Activated CD8-positive, alpha-beta T cell treated with anti-CD3 and anti-CD28 coated beads, Interleukin-2, amount 10 ng/mL, durations not matched to agents 7 days and 5 days (primary cell): ENCODE results near the gene RNF31. TPM values are rescaled to one million over a fixed set of nuclear protein-coding genes. Genes with fewer than 3 reads are reported as not detected.

ENCODE experiments used
- ATAC-seq: fragments of 150-1000 bp; cut with Tn5 transposase; one replicate; pipeline ENCODE4 v1.10.0; 2021; ENCODE audit warnings: moderate library complexity
- CTCF ChIA-PET: fragments of 350-600 bp; sonication (Branson Sonifier 250); formaldehyde crosslinking; loops from one replicate; lab custom pipeline; 2021; ENCODE audit warnings: antibody characterized with exemption; lab: Charles Lee
- POLR2A ChIA-PET: fragments of 350-600 bp; sonication (Branson Sonifier 250); formaldehyde crosslinking; loops from one replicate; lab custom pipeline; 2021; ENCODE audit warnings: antibody characterized with exemption; lab: Charles Lee
- DNase-seq: peaks from one replicate; pipeline ENCODE4 v3.0.0-alpha.2; 2020
- H3K27ac Mint-ChIP-seq: one replicate; pipeline ENCODE4 v1.8.0; 2021; ENCODE audit warnings: mild to moderate bottlenecking, mixed read lengths
- H3K27me3 Mint-ChIP-seq: one replicate; pipeline ENCODE4 v1.8.0; 2021; ENCODE audit warnings: low read depth, mixed read lengths
- H3K36me3 Mint-ChIP-seq: one replicate; pipeline ENCODE4 v1.8.0; 2021; ENCODE audit warnings: low read depth, mixed read lengths
- H3K4me1 Mint-ChIP-seq: one replicate; pipeline ENCODE4 v1.8.0; 2021; ENCODE audit warnings: low read depth, mixed read lengths
- H3K4me3 Mint-ChIP-seq: one replicate; pipeline ENCODE4 v1.8.0; 2021; ENCODE audit warnings: mild to moderate bottlenecking, mixed read lengths
- H3K9me3 Mint-ChIP-seq: one replicate; pipeline ENCODE4 v1.8.0; 2022; ENCODE audit warnings: mixed read lengths; ENCODE audit not compliant: insufficient read depth
- total RNA-seq, 2 experiments: library from RNA; stranded (reverse); gene quantifications; one replicate each; pipeline ENCODE4 v1.2.3, GENCODE V29; 2021

Gene RNF31
- total RNA-seq, 2 experiments from 2014 or later, result 123 to 142 TPM

- peaks cover 61% of the 10 kb centered on the region for H3K4me1 Mint-ChIP-seq
- no peaks in the 10 kb centered on the region for H3K9me3 Mint-ChIP-seq
- ATAC-seq, result no peak
- peak; percentile 36 for DNase-seq
- H3K27me3 Mint-ChIP-seq, result no peaks in the 10 kb centered on the region
- H3K4me3 Mint-ChIP-seq, result peak overlapping the region; percentile 88
- POLR2A ChIA-PET, result interaction anchor here (0.8 to 10.1 kb wide), 8 partner anchors 11 to 66 kb away, joined by 3 to 229 read pairs (median 13); partner anchors contain the start of genes CHMP4A, DCAF11, IPO4 and IRF9
- H3K36me3 Mint-ChIP-seq, result peaks cover 80% of the 10 kb centered on the region
- peak overlapping the region; percentile 92 for H3K27ac Mint-ChIP-seq
- CTCF ChIA-PET, result interaction anchor here (1.1 to 6.1 kb wide), 6 partner anchors 11 to 68 kb away, joined by 3 to 77 read pairs (median 24); partner anchors contain the start of genes DCAF11, IPO4, IRF9 and NRL
Measured at GRCh38 chr14:24147761-24148428, 597 bp downstream of the RNF31 start.

DNA sequence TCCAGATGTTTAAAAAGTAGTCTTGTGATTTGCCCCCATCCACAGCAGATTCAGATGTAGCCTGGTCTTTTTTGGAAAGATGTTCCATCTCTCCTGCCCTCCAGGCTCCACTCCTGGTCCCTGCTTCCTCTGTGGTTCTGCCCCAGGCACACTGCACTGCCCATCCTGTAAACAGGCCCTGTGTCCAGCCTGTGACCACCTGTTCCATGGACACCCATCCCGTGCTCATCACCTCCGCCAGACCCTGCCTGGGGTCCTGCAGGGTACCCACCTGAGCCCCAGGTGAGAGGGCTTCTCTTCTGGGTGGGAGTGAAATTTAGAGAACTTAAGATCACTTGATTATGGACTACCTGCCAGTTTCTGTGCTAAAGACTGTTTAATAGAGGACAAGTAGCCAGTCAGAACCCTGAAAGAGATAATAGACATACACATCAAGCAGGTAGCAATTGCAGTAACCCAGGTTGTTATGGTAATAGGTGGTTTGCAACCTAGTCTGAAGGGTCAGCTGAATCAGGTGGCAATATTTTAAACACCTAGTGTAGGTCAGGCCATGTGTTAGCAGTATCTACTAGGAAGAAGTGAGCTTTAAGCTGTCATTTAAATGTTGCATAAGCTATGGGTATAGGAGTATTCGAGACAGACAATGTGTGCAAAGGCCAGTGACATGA is 2.1 kb downstream of the RNF31 start:
- H3K4me3 Mint-ChIP-seq, result peak overlapping the region; percentile 88
- POLR2A ChIA-PET, result interaction anchor here (1.1 to 10.1 kb wide), 4 partner anchors 12 to 35 kb away, joined by 3 to 229 read pairs (median 52); partner anchors contain the start of genes DCAF11, IRF9, NRL and PSME1
- CTCF ChIA-PET, result interaction anchor here (1.0 to 6.1 kb wide), 5 partner anchors 11 to 91 kb away, joined by 3 to 77 read pairs (median 25); partner anchors contain the start of genes IRF9 and PSME1

GRCh38 chr14:24150061-24150460 is 2.8 kb downstream of the RNF31 start:
- ChIA-PET CTCF (interaction anchor here (1.0 to 3.4 kb wide), 3 partner anchors 11 to 92 kb away, joined by 3 to 35 read pairs (median 3); partner anchors contain the start of gene IRF9), POLR2A (interaction anchor here (1.1 to 10.1 kb wide), 3 partner anchors 13 to 39 kb away, joined by 3 to 229 read pairs (median 7); partner anchors contain the start of genes DCAF11, IPO4, IRF9 and NRL)
- Mint-ChIP-seq H3K4me1 (peaks cover 42% of the 10 kb centered on the region), H3K27me3 (no peaks in the 10 kb centered on the region), H3K36me3 (peaks cover 71% of the 10 kb centered on the region), H3K9me3 (no peaks in the 10 kb centered on the region), H3K27ac (peak overlapping the region; percentile 54), H3K4me3 (no peak overlapping the region)
- DNase-seq (no peak), ATAC-seq (no peak)

More for the DNA sequence above, 2.1 kb downstream of the RNF31 start:
- Mint-ChIP-seq H3K27ac (peak overlapping the region; percentile 57), H3K9me3 (no peaks in the 10 kb centered on the region), H3K4me1 (peaks cover 47% of the 10 kb centered on the region), H3K27me3 (no peaks in the 10 kb centered on the region), H3K36me3 (peaks cover 71% of the 10 kb centered on the region)
- no peak for DNase-seq
- no peak for ATAC-seq

- peak overlapping the region; percentile 54 for H3K27ac Mint-ChIP-seq
Measured at GRCh38 chr14:24150567-24150966, 3.3 kb downstream of the RNF31 start.

GRCh38 chr14:24150993-24151392 is 3.7 kb downstream of the RNF31 start:
- Mint-ChIP-seq H3K27me3 (no peaks in the 10 kb centered on the region), H3K4me1 (peaks cover 36% of the 10 kb centered on the region), H3K9me3 (no peaks in the 10 kb centered on the region), H3K4me3 (no peak overlapping the region), H3K27ac (no peak overlapping the region), H3K36me3 (peaks cover 70% of the 10 kb centered on the region)
- ChIA-PET CTCF (interaction anchor here (1.2 to 3.4 kb wide), 2 partner anchors 10 to 36 kb away, joined by 3 to 35 read pairs; partner anchors contain the start of gene IRF9), POLR2A (interaction anchor here (0.7 to 10.1 kb wide), 4 partner anchors 10 to 38 kb away, joined by 3 to 229 read pairs (median 6); partner anchors contain the start of genes EMC9, IPO4, IRF9 and PSME1)
- no peak for DNase-seq
- ATAC-seq, result no peak

More at GRCh38 chr14:24150567-24150966, 3.3 kb downstream of the RNF31 start:
- POLR2A ChIA-PET, result interaction anchor here (0.7 to 10.1 kb wide), 4 partner anchors 9 to 38 kb away, joined by 3 to 229 read pairs (median 6); partner anchors contain the start of genes EMC9, IPO4, IRF9 and PSME1
- CTCF ChIA-PET, result interaction anchor here (1.0 to 3.4 kb wide), 3 partner anchors 10 to 93 kb away, joined by 3 to 35 read pairs (median 3); partner anchors contain the start of gene IRF9
- DNase-seq (no peak), ATAC-seq (no peak)
- Mint-ChIP-seq H3K4me3 (no peak overlapping the region), H3K4me1 (peaks cover 37% of the 10 kb centered on the region), H3K9me3 (no peaks in the 10 kb centered on the region), H3K36me3 (peaks cover 70% of the 10 kb centered on the region), H3K27me3 (no peaks in the 10 kb centered on the region)

DNA sequence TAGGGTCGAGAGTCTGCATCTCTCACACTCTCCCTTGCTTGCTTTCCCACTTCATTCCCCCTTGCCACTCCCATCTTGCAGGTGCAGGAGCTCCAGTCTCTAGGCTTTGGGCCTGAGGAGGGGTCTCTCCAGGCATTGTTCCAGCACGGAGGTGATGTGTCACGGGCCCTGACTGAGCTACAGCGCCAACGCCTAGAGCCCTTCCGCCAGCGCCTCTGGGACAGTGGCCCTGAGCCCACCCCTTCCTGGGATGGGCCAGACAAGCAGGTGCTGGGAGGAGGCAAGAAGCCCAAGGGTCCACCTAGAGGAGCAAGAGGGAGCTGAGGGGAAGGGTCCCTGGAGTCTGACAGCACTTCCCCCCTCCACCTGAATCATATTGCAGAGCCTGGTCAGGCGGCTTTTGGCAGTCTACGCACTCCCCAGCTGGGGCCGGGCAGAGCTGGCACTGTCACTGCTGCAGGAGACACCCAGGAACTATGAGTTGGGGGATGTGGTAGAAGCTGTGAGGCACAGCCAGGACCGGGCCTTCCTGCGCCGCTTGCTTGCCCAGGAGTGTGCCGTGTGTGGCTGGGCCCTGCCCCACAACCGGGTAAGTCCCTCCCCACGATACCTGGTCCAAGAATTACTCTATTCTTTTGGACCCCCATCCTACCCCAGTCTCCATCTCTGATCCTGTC is 4.2 kb downstream of the RNF31 start:
- ATAC-seq, result no peak
- H3K36me3 Mint-ChIP-seq, result peaks cover 66% of the 10 kb centered on the region
- H3K4me3 Mint-ChIP-seq, result no peak overlapping the region
- H3K27me3 Mint-ChIP-seq, result no peaks in the 10 kb centered on the region
- CTCF ChIA-PET, result interaction anchor here (1.2 to 3.4 kb wide), 2 partner anchors 9 to 36 kb away, joined by 3 to 35 read pairs; partner anchors contain the start of gene IRF9
- H3K9me3 Mint-ChIP-seq, result no peaks in the 10 kb centered on the region
- H3K27ac Mint-ChIP-seq, result no peak overlapping the region
- POLR2A ChIA-PET, result interaction anchor here (0.5 to 10.1 kb wide), 6 partner anchors 10 to 47 kb away, joined by 3 to 229 read pairs (median 4); partner anchors contain the start of genes EMC9, IPO4, IRF9 and PSME1
- DNase-seq, result no peak
- H3K4me1 Mint-ChIP-seq, result peaks cover 36% of the 10 kb centered on the region

GRCh38 chr14:24155100-24155499 is 7.8 kb downstream of the RNF31 start:
- Mint-ChIP-seq H3K36me3 (peaks cover 71% of the 10 kb centered on the region), H3K4me1 (peaks cover 28% of the 10 kb centered on the region), H3K4me3 (no peak overlapping the region), H3K9me3 (no peaks in the 10 kb centered on the region), H3K27me3 (no peaks in the 10 kb centered on the region), H3K27ac (peak overlapping the region; percentile 78)
- no peak for ATAC-seq
- DNase-seq, result no peak
- ChIA-PET CTCF (interaction anchor here (0.7 to 1.8 kb wide), 4 partner anchors 8 to 41 kb away, joined by 3 to 5 read pairs (median 4); partner anchors contain the start of genes DCAF11, PSME1, PSME2 and RNF31), POLR2A (interaction anchor here (0.8 to 4.7 kb wide), 3 partner anchors 9 to 57 kb away, joined by 3 to 21 read pairs (median 6); partner anchors contain the start of genes DCAF11, NRL and PSME2)

DNA sequence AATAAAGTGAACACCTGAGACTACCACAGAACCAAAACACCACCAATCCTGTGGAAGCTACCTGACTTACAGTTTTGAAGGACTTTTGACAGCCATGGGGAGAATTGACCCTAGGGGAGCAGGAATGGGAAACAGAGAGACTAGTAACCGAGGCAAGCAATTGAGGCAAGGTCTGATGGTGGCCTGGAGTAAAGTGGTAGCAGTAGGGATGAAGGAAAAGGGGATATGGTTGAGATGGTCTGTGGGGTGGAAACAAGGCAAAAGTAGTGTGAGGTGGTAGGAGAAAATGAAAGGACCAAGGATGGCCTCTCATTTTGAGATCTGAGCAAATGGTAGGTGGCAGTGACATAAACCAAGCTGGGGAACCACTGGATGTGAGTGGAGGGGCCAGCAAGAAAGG is 9.5 kb downstream of the RNF31 start:
- H3K4me3 Mint-ChIP-seq, result no peak overlapping the region
- CTCF ChIA-PET, result no interaction called here
- peaks cover 25% of the 10 kb centered on the region for H3K4me1 Mint-ChIP-seq
- no peak for DNase-seq
- H3K9me3 Mint-ChIP-seq, result no peaks in the 10 kb centered on the region
- POLR2A ChIA-PET, result interaction anchor here (0.6 to 4.7 kb wide), 2 partner anchors 11 to 42 kb away, joined by 3 to 21 read pairs; partner anchors contain the start of genes DCAF11, NRL and PSME2
- peaks cover 72% of the 10 kb centered on the region for H3K36me3 Mint-ChIP-seq
- ATAC-seq, result no peak
- H3K27me3 Mint-ChIP-seq, result no peaks in the 10 kb centered on the region
- H3K27ac Mint-ChIP-seq, result peak overlapping the region; percentile 61

DNA sequence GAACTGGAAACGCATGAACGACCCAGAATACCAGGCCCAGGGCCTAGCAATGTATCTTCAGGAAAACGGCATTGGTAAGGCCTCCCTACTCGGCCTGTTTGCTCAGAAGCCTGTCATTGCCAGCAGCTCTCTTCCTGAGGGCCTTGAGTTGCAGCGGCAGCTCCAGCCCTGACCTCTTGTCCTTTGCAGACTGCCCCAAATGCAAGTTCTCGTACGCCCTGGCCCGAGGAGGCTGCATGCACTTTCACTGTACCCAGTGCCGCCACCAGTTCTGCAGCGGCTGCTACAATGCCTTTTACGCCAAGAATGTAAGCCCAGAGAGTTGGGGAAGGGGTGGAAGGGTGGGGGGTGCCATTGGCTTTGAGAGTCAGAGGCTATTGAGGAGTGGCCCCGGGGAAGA is 10.0 kb downstream of the RNF31 start:
- CTCF ChIA-PET, result no interaction called here
- DNase-seq (no peak), ATAC-seq (no peak)
- Mint-ChIP-seq H3K9me3 (no peaks in the 10 kb centered on the region), H3K27ac (peak overlapping the region; percentile 67), H3K4me1 (peaks cover 24% of the 10 kb centered on the region), H3K4me3 (no peak overlapping the region), H3K27me3 (no peaks in the 10 kb centered on the region), H3K36me3 (peaks cover 74% of the 10 kb centered on the region)
- POLR2A ChIA-PET, result interaction anchor here (0.6 to 4.7 kb wide), 2 partner anchors 11 to 43 kb away, joined by 3 to 21 read pairs; partner anchors contain the start of genes DCAF11, NRL and PSME2

DNA sequence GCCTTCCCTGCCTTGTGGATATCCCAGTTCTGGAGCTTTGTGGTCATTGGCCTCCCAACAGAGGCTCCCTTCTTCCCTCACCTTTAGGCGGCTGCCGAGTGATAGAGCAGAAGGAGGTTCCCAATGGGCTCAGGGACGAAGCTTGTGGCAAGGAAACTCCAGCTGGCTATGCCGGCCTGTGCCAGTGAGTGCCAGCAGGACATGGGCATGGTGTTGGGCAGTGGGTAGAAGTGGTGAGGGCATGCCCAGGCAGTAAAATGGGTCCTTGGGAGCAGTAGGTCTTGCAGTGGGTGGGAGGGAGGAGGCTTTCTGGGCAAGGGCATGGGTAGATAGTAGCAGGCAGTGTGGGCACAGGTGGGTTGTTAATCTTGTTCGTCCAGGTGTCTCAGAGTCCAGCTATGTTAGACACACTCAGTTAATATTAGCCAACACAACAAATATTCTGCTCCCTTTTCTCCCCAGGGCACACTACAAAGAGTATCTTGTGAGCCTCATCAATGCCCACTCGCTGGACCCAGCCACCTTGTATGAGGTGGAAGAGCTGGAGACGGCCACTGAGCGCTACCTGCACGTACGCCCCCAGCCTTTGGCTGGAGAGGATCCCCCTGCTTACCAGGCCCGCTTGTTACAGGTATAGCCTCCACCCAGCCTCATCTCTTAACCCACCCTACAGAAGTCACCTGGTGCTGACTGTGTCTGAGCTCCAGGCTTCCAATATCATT is 12.6 kb downstream of the RNF31 start:
- Mint-ChIP-seq H3K9me3 (no peaks in the 10 kb centered on the region), H3K36me3 (peaks cover 85% of the 10 kb centered on the region), H3K4me3 (peak overlapping the region; percentile 23), H3K4me1 (peaks cover 46% of the 10 kb centered on the region), H3K27ac (peak overlapping the region; percentile 100), H3K27me3 (no peaks in the 10 kb centered on the region)
- ATAC-seq (no peak), DNase-seq (no peak)
- ChIA-PET CTCF (interaction anchor here (1.1 to 4.2 kb wide), 19 partner anchors 9 to 150 kb away, joined by 3 to 77 read pairs (median 14); partner anchors contain the start of genes CHMP4A, DCAF11, EMC9 and IPO4), POLR2A (interaction anchor here (0.6 to 7.6 kb wide), 20 partner anchors 10 to 1668 kb away, joined by 3 to 229 read pairs (median 30); partner anchors contain the start of genes CBLN3, CHMP4A, DCAF11 and EMC9)
